ENCODE measurements around the gene ONECUT3. TPM values are rescaled to one million over a fixed set of nuclear protein-coding genes. Genes with fewer than 3 reads are reported as not detected.
A peak's percentile ranks its signal among the peaks of the same experiment; 100 is the strongest.

The ONECUT3 gene
- total and polyA plus RNA-seq, 2 donors (not counting 3 experiments of a cell fraction or from before 2014, with no cell fraction given) = not detected

DNA sequence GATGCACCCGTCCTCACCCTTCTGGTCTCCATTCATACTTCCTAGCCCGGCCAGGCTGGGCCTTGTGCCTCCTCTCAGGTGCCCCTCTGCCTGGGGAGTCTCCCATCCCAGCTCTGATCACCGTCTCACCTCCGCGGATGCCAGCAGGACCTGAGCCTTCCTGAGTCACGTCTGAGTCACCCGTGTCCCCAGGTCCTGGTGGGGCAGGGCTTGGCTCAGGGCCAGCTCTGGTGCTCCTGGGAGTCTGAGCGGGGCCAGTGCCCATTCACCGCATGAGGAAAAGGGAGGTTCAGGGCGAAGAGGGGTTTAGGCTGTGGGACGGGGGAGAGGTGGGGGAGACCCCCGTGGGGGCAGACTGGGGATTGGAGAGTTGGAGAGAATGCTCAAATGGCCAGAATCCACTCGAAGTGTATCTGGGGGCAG lies 58.2 kb downstream of the ONECUT3 start:
- no peaks in the 10 kb centered on the region for H3K79me2 ChIP-seq (ENCODE audit: control insufficient read depth, insufficient read depth, low read length)
- no peak overlapping the region for H3K4me3 ChIP-seq (replicated peaks in 1 of 3; ENCODE audit: insufficient read depth in 1 of 3, low read depth in 1 of 3, low read length in 3 of 3)
- ChIA-PET CTCF (no interaction called here), POLR2A (no interaction called here)
- peaks cover 13% of the 10 kb centered on the region for H3K4me1 ChIP-seq (ENCODE audit: control insufficient read depth, extremely low read depth, insufficient read depth, low read length)
- peak; percentile 37 for TF ChIP-seq FOS (IDR thresholded peaks at IDR 0.05; ENCODE audit: borderline replicate concordance, insufficient read depth, low read length)
- TF ChIP-seq JUN (IDR thresholded peaks at IDR 0.05; ENCODE audit: borderline replicate concordance, insufficient read depth, insufficient read length, low read depth) = no peak
- no peak for TF ChIP-seq EZH2 (IDR thresholded peaks at IDR 0.05; ENCODE audit: borderline replicate concordance, low read depth, low read length, severe bottlenecking)
- TF ChIP-seq, protein P1, sequence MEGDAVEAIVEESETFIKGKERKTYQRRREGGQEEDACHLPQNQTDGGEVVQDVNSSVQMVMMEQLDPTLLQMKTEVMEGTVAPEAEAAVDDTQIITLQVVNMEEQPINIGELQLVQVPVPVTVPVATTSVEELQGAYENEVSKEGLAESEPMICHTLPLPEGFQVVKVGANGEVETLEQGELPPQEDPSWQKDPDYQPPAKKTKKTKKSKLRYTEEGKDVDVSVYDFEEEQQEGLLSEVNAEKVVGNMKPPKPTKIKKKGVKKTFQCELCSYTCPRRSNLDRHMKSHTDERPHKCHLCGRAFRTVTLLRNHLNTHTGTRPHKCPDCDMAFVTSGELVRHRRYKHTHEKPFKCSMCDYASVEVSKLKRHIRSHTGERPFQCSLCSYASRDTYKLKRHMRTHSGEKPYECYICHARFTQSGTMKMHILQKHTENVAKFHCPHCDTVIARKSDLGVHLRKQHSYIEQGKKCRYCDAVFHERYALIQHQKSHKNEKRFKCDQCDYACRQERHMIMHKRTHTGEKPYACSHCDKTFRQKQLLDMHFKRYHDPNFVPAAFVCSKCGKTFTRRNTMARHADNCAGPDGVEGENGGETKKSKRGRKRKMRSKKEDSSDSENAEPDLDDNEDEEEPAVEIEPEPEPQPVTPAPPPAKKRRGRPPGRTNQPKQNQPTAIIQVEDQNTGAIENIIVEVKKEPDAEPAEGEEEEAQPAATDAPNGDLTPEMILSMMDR (IDR thresholded peaks at IDR 0.05; ENCODE audit: extremely low read depth in 1 of 2, insufficient read depth in 1 of 2, low read depth in 1 of 2, low read length in 2 of 2) = no peak
- H3K4me2 ChIP-seq (ENCODE audit: insufficient read depth, low read length) = peak overlapping the region; percentile 41
- H3K27ac ChIP-seq (ENCODE audit: insufficient read depth, low read depth, low read length) = no peak overlapping the region
- peaks cover 3 to 6% of the 10 kb centered on the region in 2 experiments for H3K36me3 ChIP-seq (ENCODE audit: control insufficient read depth in 2 of 2, extremely low read depth in 1 of 2, insufficient read depth in 2 of 2, low read length in 2 of 2)
- peak overlapping the region; percentile 57 for H2AFZ ChIP-seq (ENCODE audit: low read depth, low read length)
- DNase-seq (ENCODE audit: low read depth, low spot score) = peak; percentile 30
- H3K9ac ChIP-seq (replicated peaks; ENCODE audit: extremely low read depth, insufficient read depth, low read length) = no peak overlapping the region
- H4K20me1 ChIP-seq (replicated peaks; ENCODE audit: control insufficient read depth, extremely low read depth, insufficient read depth, low read length) = no peaks in the 10 kb centered on the region
- H3K9me1 ChIP-seq (replicated peaks; ENCODE audit: control insufficient read depth, extremely low read depth, insufficient read depth, low read length) = no peaks in the 10 kb centered on the region
- FAIRE-seq = peak; percentile 59
- H3K9me3 ChIP-seq (replicated peaks; ENCODE audit: control insufficient read depth, insufficient read depth, low read length) = no peaks in the 10 kb centered on the region
- dilution Hi-C loops (cut with MboI; ENCODE audit: extremely low pct_ligation_motif_present, low sequenced_read_pairs) (no loop called here), intact Hi-C loops (cut with micrococcal nuclease) (loop anchor here (5.0 kb wide), 1 partner anchor 34 kb away; no protein-coding TSS in a partner anchor)
- BruUV-seq (replicated peaks) = no TSS peak
- no peaks in the 10 kb centered on the region for H3K27me3 ChIP-seq (ENCODE audit: control insufficient read depth in 2 of 2, insufficient read depth in 2 of 2, low read length in 2 of 2)

DNA sequence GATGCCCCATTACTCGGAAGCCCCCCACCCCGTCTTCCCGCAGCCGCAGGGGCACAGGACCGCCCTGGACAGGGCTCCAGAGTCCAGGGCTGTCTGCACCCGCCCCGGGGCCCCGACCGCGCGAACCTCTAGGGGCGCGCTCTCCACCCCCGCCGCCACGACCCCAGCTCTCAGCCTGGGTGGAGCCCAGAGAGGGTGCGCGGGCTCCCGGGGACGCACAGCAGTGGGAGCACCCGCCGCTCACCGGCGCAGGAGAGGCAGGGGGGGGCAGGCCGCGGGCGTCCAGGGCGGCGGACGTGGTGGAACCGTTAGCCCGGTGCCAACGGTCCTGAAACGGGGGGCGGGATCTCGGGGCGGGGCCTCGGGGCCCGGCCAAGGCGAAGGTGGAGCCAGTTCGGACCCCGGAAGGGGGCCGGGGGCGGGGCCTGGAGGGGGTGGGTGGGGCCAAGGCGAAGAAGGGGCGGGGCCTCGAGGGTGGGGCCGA lies 58.7 kb downstream of the ONECUT3 start, which contains the start of gene ATP8B3:
ATP8B3 (minus strand) TSS at position 335 of the 484 bp plus-strand sequence. CDS start 540 bp downstream, outside the sequence.
- peaks cover 13% of the 10 kb centered on the region for H3K4me1 ChIP-seq (ENCODE audit: control insufficient read depth, extremely low read depth, insufficient read depth, low read length)
- H4K20me1 ChIP-seq (replicated peaks; ENCODE audit: control insufficient read depth, extremely low read depth, insufficient read depth, low read length) = no peaks in the 10 kb centered on the region
- no TSS peak for BruUV-seq (replicated peaks)
- no peaks in the 10 kb centered on the region for H3K79me2 ChIP-seq (ENCODE audit: control insufficient read depth, insufficient read depth, low read length)
- peak within 1 kb of the TSS; percentile 36 to 66 (median 39) for H3K4me3 ChIP-seq (replicated peaks in 1 of 3; ENCODE audit: insufficient read depth in 1 of 3, low read depth in 1 of 3, low read length in 3 of 3)
- dilution Hi-C loops (cut with MboI; ENCODE audit: extremely low pct_ligation_motif_present, low sequenced_read_pairs) = no loop called here
- intact Hi-C loops (cut with micrococcal nuclease) = loop anchor here (2.0 to 5.0 kb wide), 2 partner anchors 35 to 159 kb away; partner anchors contain the start of gene TCF3
- no peaks in the 10 kb centered on the region for H3K9me3 ChIP-seq (replicated peaks; ENCODE audit: control insufficient read depth, insufficient read depth, low read length)
- H3K9me1 ChIP-seq (replicated peaks; ENCODE audit: control insufficient read depth, extremely low read depth, insufficient read depth, low read length) = no peaks in the 10 kb centered on the region
- DNase-seq (ENCODE audit: low read depth, low spot score) (no peak), FAIRE-seq (no peak)
- peaks cover 3 to 8% of the 10 kb centered on the region in 2 experiments for H3K36me3 ChIP-seq (ENCODE audit: control insufficient read depth in 2 of 2, extremely low read depth in 1 of 2, insufficient read depth in 2 of 2, low read length in 2 of 2)
- no peak within 1 kb of the TSS for H3K9ac ChIP-seq (replicated peaks; ENCODE audit: extremely low read depth, insufficient read depth, low read length)
- H3K27me3 ChIP-seq (ENCODE audit: control insufficient read depth in 2 of 2, insufficient read depth in 2 of 2, low read length in 2 of 2) = no peaks in the 10 kb centered on the region
- TF ChIP-seq, protein P1 (IDR thresholded peaks at IDR 0.05; ENCODE audit: extremely low read depth in 1 of 2, insufficient read depth in 1 of 2, low read depth in 1 of 2, low read length in 2 of 2) = peak in 1 of 2 donors; percentile 31
- no peak for TF ChIP-seq POLR2AphosphoS5 (IDR thresholded peaks at IDR 0.05; ENCODE audit: insufficient read depth, low read depth, low read length)
- H3K27ac ChIP-seq (ENCODE audit: insufficient read depth, low read depth, low read length) = peak within 1 kb of the TSS; percentile 48
- CTCF ChIA-PET = no interaction called here
- H2AFZ ChIP-seq (ENCODE audit: low read depth, low read length) = peak within 1 kb of the TSS; percentile 91
- H3K4me2 ChIP-seq (ENCODE audit: insufficient read depth, low read length) = peak within 1 kb of the TSS; percentile 90
- POLR2A ChIA-PET = no interaction called here
